ENCODE measurements around the gene MED25.

Gene MED25

GRCh38 chr19:49817964-49818648 lies at the start of gene MED25:
MED25 (plus strand) TSS chr19:49818289; CDS start chr19:49818342, 53 bp downstream.
- DNase-seq (ENCODE audit: low read depth, low spot score): peak; percentile 95

GRCh38 chr19:49770529-49770928 lies 47.6 kb upstream of the MED25 start:
- no peak for DNase-seq (ENCODE audit: low read depth, low spot score)

- no peak for DNase-seq (ENCODE audit: low read depth, low spot score)
These were observed 46.4 kb upstream of the MED25 start for GRCh38 chr19:49771674-49772139.

- no peak for DNase-seq (ENCODE audit: low read depth, low spot score)
These were observed 45.1 kb upstream of the MED25 start for GRCh38 chr19:49772850-49773432.

- no peak for DNase-seq (ENCODE audit: low read depth, low spot score)
These were observed 44.3 kb upstream of the MED25 start for GRCh38 chr19:49773663-49774350.

GRCh38 chr19:49774969-49775368 lies 43.1 kb upstream of the MED25 start:
- DNase-seq (ENCODE audit: low read depth, low spot score): no peak

- no peak for DNase-seq (ENCODE audit: low read depth, low spot score)
These were observed 42.2 kb upstream of the MED25 start for GRCh38 chr19:49775742-49776370.

GRCh38 chr19:49776371-49776764 lies 41.7 kb upstream of the MED25 start:
- no peak for DNase-seq (ENCODE audit: low read depth, low spot score)

- no peak for DNase-seq (ENCODE audit: low read depth, low spot score)
These were observed 38.1 kb upstream of the MED25 start for GRCh38 chr19:49779731-49780555.

GRCh38 chr19:49780861-49781260 lies 37.2 kb upstream of the MED25 start:
- no peak for DNase-seq (ENCODE audit: low read depth, low spot score)

- DNase-seq (ENCODE audit: low read depth, low spot score): no peak
These were observed 36.7 kb upstream of the MED25 start for GRCh38 chr19:49781394-49781793.

GRCh38 chr19:49782515-49782914 lies 35.6 kb upstream of the MED25 start:
- no peak for DNase-seq (ENCODE audit: low read depth, low spot score)

- peak; percentile 52 for DNase-seq (ENCODE audit: low read depth, low spot score)
These were observed 31.7 kb upstream of the MED25 start for GRCh38 chr19:49786376-49786820.

GRCh38 chr19:49787746-49788145 lies 30.3 kb upstream of the MED25 start:
- no peak for DNase-seq (ENCODE audit: low read depth, low spot score)

- no peak for DNase-seq (ENCODE audit: low read depth, low spot score)
These were observed 29.2 kb upstream of the MED25 start for GRCh38 chr19:49788857-49789256.

- no peak for DNase-seq (ENCODE audit: low read depth, low spot score)
These were observed 27.2 kb upstream of the MED25 start for GRCh38 chr19:49790866-49791265.

GRCh38 chr19:49791776-49792445 lies 26.2 kb upstream of the MED25 start:
- no peak for DNase-seq (ENCODE audit: low read depth, low spot score)

GRCh38 chr19:49792829-49793560 lies 25.1 kb upstream of the MED25 start:
- no peak for DNase-seq (ENCODE audit: low read depth, low spot score)

- peak; percentile 26 for DNase-seq (ENCODE audit: low read depth, low spot score)
These were observed 24.6 kb upstream of the MED25 start for GRCh38 chr19:49793561-49793840.

GRCh38 chr19:49795615-49796014 lies 22.5 kb upstream of the MED25 start:
- DNase-seq (ENCODE audit: low read depth, low spot score): no peak

Measured in astrocyte of the hippocampus (primary cell).